HepG2 (cell line): ENCODE measurements around the gene AKR1C4. TPM values are rescaled to one million over a fixed set of nuclear protein-coding genes. Genes with fewer than 3 reads are reported as not detected.

Source experiments
- EZH2 ChIP-seq: conservative IDR thresholded peaks from 2 replicates; pipeline ENCODE4 v1.6.1; 2012; ENCODE audit warnings: mild to moderate bottlenecking, low read depth, low read length, moderate library complexity
- KAT8 ChIP-seq: IDR thresholded peaks from 2 replicates; pipeline ENCODE4 v1.6.1; 2016; ENCODE audit warnings: missing genetic modification reagents, missing compliant biosample characterization
- RORA ChIP-seq: sonication (generic); formaldehyde crosslinking; IDR thresholded peaks from 2 replicates; pipeline ENCODE4 v1.5.0; 2020; ENCODE audit warnings: mild to moderate bottlenecking, missing genetic modification reagents, moderate library complexity
- SNAPC2 ChIP-seq: sonication (generic); formaldehyde crosslinking; IDR thresholded peaks from 2 replicates; pipeline ENCODE4 v1.8.1; 2022; ENCODE audit warnings: mild to moderate bottlenecking, missing genetic modification reagents
- STAG1 ChIP-seq: sonication (generic); formaldehyde crosslinking; IDR thresholded peaks from 2 replicates; pipeline ENCODE4 v1.4.0; 2020; ENCODE audit warnings: missing genetic modification reagents
- ZNF441 ChIP-seq: sonication (generic); formaldehyde crosslinking; IDR thresholded peaks from 2 replicates; pipeline ENCODE4 v1.7.0; 2021; ENCODE audit warnings: missing genetic modification reagents, borderline replicate concordance
- polyA plus RNA-seq, 8 experiments: library from polyadenylated mRNA; depleted of rRNA in 3 of 8; stranded (reverse) in 7 of 8; unstranded in 1 of 8; fragments of >200 nt; fragmentation: Illumina TruSeq in 4 of 8; extraction: Trizol in 4 of 8; gene quantifications; 2 replicates each; pipeline versions ENCODE4 v1.2.1 to v1.2.3, GENCODE V29; 2011 to 2016; ENCODE audit warnings: low read depth in 4 of 8, missing spikeins in 1 of 8, mixed read lengths in 1 of 8; ENCODE audit not compliant: insufficient read depth in 1 of 8
- total RNA-seq, 5 experiments: library from RNA; depleted of rRNA; stranded (reverse); fragments of >200 nt; fragmentation: Illumina TruSeq; extraction: Trizol; gene quantifications; 2 replicates each; pipeline ENCODE4 v1.2.3, GENCODE V29; 2016; ENCODE audit warnings: low read depth in 1 of 5
- TF ChIP-seq, protein P1 (sequence below): sonication (generic); formaldehyde crosslinking; IDR thresholded peaks from 2 replicates; pipeline ENCODE4 v1.4.0; 2020; ENCODE audit warnings: missing genetic modification reagents
- TF ChIP-seq, protein P2 (sequence below), 2 experiments: sonication (generic) in 1 of 2; formaldehyde crosslinking in 1 of 2; IDR thresholded peaks; 2 replicates each; pipeline versions ENCODE4 v1.4.0 to v1.6.1; 2018 to 2020; ENCODE audit warnings: missing genetic modification reagents in 2 of 2, borderline replicate concordance in 1 of 2, low read depth in 1 of 2, mild to moderate bottlenecking in 1 of 2, missing biosample characterization in 1 of 2
- TF ChIP-seq, protein P3 (sequence below): sonication (generic); formaldehyde crosslinking; IDR thresholded peaks from 2 replicates; pipeline ENCODE4 v1.8.0; 2022; ENCODE audit warnings: mild to moderate bottlenecking, missing genetic modification reagents, borderline replicate concordance

The AKR1C4 gene
- total and polyA plus RNA-seq, 2 of the 13 experiments (the other 11 are each of a cell fraction or from before 2014, with no cell fraction given): 0.18 to 1.3 TPM

- TF ChIP-seq, protein P1, sequence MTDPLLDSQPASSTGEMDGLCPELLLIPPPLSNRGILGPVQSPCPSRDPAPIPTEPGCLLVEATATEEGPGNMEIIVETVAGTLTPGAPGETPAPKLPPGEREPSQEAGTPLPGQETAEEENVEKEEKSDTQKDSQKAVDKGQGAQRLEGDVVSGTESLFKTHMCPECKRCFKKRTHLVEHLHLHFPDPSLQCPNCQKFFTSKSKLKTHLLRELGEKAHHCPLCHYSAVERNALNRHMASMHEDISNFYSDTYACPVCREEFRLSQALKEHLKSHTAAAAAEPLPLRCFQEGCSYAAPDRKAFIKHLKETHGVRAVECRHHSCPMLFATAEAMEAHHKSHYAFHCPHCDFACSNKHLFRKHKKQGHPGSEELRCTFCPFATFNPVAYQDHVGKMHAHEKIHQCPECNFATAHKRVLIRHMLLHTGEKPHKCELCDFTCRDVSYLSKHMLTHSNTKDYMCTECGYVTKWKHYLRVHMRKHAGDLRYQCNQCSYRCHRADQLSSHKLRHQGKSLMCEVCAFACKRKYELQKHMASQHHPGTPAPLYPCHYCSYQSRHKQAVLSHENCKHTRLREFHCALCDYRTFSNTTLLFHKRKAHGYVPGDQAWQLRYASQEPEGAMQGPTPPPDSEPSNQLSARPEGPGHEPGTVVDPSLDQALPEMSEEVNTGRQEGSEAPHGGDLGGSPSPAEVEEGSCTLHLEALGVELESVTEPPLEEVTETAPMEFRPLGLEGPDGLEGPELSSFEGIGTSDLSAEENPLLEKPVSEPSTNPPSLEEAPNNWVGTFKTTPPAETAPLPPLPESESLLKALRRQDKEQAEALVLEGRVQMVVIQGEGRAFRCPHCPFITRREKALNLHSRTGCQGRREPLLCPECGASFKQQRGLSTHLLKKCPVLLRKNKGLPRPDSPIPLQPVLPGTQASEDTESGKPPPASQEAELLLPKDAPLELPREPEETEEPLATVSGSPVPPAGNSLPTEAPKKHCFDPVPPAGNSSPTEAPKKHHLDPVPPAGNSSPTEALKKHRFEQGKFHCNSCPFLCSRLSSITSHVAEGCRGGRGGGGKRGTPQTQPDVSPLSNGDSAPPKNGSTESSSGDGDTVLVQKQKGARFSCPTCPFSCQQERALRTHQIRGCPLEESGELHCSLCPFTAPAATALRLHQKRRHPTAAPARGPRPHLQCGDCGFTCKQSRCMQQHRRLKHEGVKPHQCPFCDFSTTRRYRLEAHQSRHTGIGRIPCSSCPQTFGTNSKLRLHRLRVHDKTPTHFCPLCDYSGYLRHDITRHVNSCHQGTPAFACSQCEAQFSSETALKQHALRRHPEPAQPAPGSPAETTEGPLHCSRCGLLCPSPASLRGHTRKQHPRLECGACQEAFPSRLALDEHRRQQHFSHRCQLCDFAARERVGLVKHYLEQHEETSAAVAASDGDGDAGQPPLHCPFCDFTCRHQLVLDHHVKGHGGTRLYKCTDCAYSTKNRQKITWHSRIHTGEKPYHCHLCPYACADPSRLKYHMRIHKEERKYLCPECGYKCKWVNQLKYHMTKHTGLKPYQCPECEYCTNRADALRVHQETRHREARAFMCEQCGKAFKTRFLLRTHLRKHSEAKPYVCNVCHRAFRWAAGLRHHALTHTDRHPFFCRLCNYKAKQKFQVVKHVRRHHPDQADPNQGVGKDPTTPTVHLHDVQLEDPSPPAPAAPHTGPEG (CRISPR knock-in tag): no peak
- no peak for TF ChIP-seq SNAPC2 (CRISPR knock-in tag)
- TF ChIP-seq ZNF441: no peak
- TF ChIP-seq STAG1: no peak
- TF ChIP-seq RORA (CRISPR knock-in tag): no peak
- no peak for TF ChIP-seq EZH2
- TF ChIP-seq, protein P2, sequence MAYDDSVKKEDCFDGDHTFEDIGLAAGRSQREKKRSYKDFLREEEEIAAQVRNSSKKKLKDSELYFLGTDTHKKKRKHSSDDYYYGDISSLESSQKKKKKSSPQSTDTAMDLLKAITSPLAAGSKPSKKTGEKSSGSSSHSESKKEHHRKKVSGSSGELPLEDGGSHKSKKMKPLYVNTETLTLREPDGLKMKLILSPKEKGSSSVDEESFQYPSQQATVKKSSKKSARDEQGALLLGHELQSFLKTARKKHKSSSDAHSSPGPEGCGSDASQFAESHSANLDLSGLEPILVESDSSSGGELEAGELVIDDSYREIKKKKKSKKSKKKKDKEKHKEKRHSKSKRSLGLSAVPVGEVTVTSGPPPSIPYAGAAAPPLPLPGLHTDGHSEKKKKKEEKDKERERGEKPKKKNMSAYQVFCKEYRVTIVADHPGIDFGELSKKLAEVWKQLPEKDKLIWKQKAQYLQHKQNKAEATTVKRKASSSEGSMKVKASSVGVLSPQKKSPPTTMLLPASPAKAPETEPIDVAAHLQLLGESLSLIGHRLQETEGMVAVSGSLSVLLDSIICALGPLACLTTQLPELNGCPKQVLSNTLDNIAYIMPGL (CRISPR knock-in tag; IDR thresholded peaks at IDR 0.05; ENCODE audit: borderline replicate concordance in 1 of 2, low read depth in 1 of 2): no peak
- no peak for TF ChIP-seq KAT8 (CRISPR knock-in tag)
- TF ChIP-seq, protein P3, sequence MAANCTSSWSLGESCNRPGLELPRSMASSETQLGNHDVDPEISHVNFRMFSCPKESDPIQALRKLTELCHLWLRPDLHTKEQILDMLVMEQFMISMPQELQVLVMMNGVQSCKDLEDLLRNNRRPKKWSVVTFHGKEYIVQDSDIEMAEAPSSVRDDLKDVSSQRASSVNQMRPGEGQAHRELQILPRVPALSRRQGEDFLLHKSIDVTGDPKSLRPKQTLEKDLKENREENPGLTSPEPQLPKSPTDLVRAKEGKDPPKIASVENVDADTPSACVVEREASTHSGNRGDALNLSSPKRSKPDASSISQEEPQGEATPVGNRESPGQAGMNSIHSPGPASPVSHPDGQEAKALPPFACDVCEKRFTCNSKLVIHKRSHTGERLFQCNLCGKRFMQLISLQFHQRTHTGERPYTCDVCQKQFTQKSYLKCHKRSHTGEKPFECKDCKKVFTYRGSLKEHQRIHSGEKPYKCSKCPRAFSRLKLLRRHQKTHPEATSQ (CRISPR knock-in tag): peak; percentile 67; the same call in 1 of the 2 replicates
- TF ChIP-seq, all 625 proteins: peak for 2
These were observed 15.3 kb downstream of the AKR1C4 start (continued) for GRCh38 chr10:5211696-5212536.
